PC-9 (cell line): ENCODE results near the gene PRKAG2. TPM values are rescaled to one million over a fixed set of nuclear protein-coding genes. Genes with fewer than 3 reads are reported as not detected.

ENCODE experiments used
- BruUV-seq: library from RNA; stranded (reverse); fragments of 400-500 nt; replicated peaks from 2 replicates; lab custom pipeline; 2021; lab: Mats Ljungman, UMichigan
- CTCF ChIA-PET: fragments of 300-600 bp; sonication (Branson Sonifier 250); formaldehyde crosslinking; loops from one replicate; lab custom pipeline; 2022; ENCODE audit warnings: antibody characterized with exemption; lab: Charles Lee
- POLR2A ChIA-PET: fragments of 300-600 bp; sonication (Branson Sonifier 250); formaldehyde crosslinking; loops from one replicate; lab custom pipeline; 2022; ENCODE audit warnings: antibody characterized with exemption; ENCODE audit not compliant: unreplicated experiment; lab: Charles Lee
- DNase-seq, 2 experiments: peaks; one replicate each; pipeline versions ENCODE4 v3.0.0 to v3.0.0-alpha.2; 2015 to 2022; ENCODE audit warnings: mixed read lengths in 1 of 2
- H2AFZ ChIP-seq: fragments of 200-600 bp; sonication (generic); 2 replicates; pipeline ENCODE4 v1.8.1; 2017; ENCODE audit warnings: antibody characterized with exemption
- H3F3A ChIP-seq: fragments of 200-600 bp; sonication (generic); 2 replicates; pipeline ENCODE4 v1.8.1; 2017; ENCODE audit warnings: antibody characterized with exemption, mild to moderate bottlenecking, low read depth; ENCODE audit not compliant: insufficient read depth
- H3K27ac ChIP-seq: fragments of 200-600 bp; sonication (generic); 2 replicates; pipeline ENCODE4 v1.6.1; 2016; ENCODE audit warnings: mixed run types
- H3K27me3 ChIP-seq: fragments of 200-600 bp; sonication (generic); 2 replicates; pipeline ENCODE4 v1.6.1; 2016; ENCODE audit warnings: low read depth, mixed run types; ENCODE audit not compliant: insufficient read depth
- H3K36me3 ChIP-seq: fragments of 200-600 bp; sonication (generic); 2 replicates; pipeline ENCODE4 v1.6.1; 2016; ENCODE audit warnings: low read depth, mixed run types
- H3K4me1 ChIP-seq: fragments of 200-600 bp; sonication (generic); replicated peaks from 2 replicates; pipeline ENCODE4 v1.6.1; 2016; ENCODE audit warnings: mixed run types; ENCODE audit not compliant: insufficient read depth
- H3K4me2 ChIP-seq: fragments of 200-600 bp; sonication (generic); 2 replicates; pipeline ENCODE4 v1.6.1; 2017; ENCODE audit warnings: mixed run types
- H3K4me3 ChIP-seq: fragments of 200-600 bp; sonication (generic); 2 replicates; pipeline ENCODE4 v1.6.1; 2016; ENCODE audit warnings: mixed run types
- H3K79me2 ChIP-seq: fragments of 200-600 bp; sonication (generic); 2 replicates; pipeline ENCODE4 v1.6.1; 2017; ENCODE audit warnings: low read depth, mixed run types
- H3K9me2 ChIP-seq: fragments of 200-600 bp; sonication (generic); 2 replicates; pipeline ENCODE4 v1.8.1; 2017; ENCODE audit warnings: mild to moderate bottlenecking; ENCODE audit not compliant: insufficient read depth
- H3K9me3 ChIP-seq: fragments of 200-600 bp; sonication (generic); 2 replicates; pipeline ENCODE4 v1.8.1; 2016; ENCODE audit warnings: low read depth; ENCODE audit not compliant: insufficient read depth
- H4K20me1 ChIP-seq: fragments of 200-600 bp; sonication (generic); 2 replicates; pipeline ENCODE4 v1.8.1; 2017; ENCODE audit not compliant: insufficient read depth
- CTCF ChIP-seq: fragments of 200-600 bp; sonication (generic); conservative IDR thresholded peaks from 2 replicates; pipeline ENCODE4 v1.6.1; 2017; ENCODE audit warnings: mixed run types, antibody characterized with exemption, mild to moderate bottlenecking, moderate library complexity
- EZH2 ChIP-seq: fragments of 200-600 bp; sonication (generic); IDR thresholded peaks from 2 replicates; pipeline ENCODE4 v1.8.0; 2017; ENCODE audit warnings: antibody characterized with exemption, low read depth
- intact Hi-C: fragments of 100-400 bp; cut with micrococcal nuclease; formaldehyde crosslinking; loops from one replicate; pipeline ENCODE4 v1.10.0; 2022; ENCODE audit not compliant: unreplicated experiment
- total RNA-seq: library from RNA; stranded (reverse); gene quantifications from 2 replicates; pipeline ENCODE4 v1.2.3, GENCODE V29; 2021

Gene PRKAG2
- total RNA-seq, 1 experiment from 2014 or later, result 37.3 TPM

- BruUV-seq, result no TSS peak
- Histone ChIP-seq H3K27ac (no peak overlapping the region), H3K4me1 (0 out of 2 replicates have a peak, but pooled peaks cover 4% of the 10 kb centered on the region), H3K27me3 (no peaks in the 10 kb centered on the region), H3K4me2 (no peak overlapping the region), H4K20me1 (no peaks in the 10 kb centered on the region), H2AFZ (no peak overlapping the region), H3K4me3 (no peak overlapping the region), H3F3A (no peaks in the 10 kb centered on the region), H3K36me3 (no peaks in the 10 kb centered on the region), H3K9me2 (no peaks in the 10 kb centered on the region), H3K79me2 (no peaks in the 10 kb centered on the region), H3K9me3 (peaks cover 22% of the 10 kb centered on the region; the same call in 1 of the 2 replicates)
- ChIA-PET CTCF (no interaction called here), POLR2A (no interaction called here)
- TF ChIP-seq EZH2 (no peak), CTCF (no peak)
- intact Hi-C loops, result no loop called here
- DNase-seq, result no peak
Measured at GRCh38 chr7:151644554-151644953, 232.4 kb downstream of the PRKAG2 start.

GRCh38 chr7:151642746-151643145, 234.2 kb downstream of the PRKAG2 start:
- peaks cover 22% of the 10 kb centered on the region; the same call in 1 of the 2 replicates for H3K9me3 ChIP-seq
- H3K4me3 ChIP-seq, result no peak overlapping the region
- H4K20me1 ChIP-seq, result no peaks in the 10 kb centered on the region
- no peaks in the 10 kb centered on the region for H3F3A ChIP-seq
- no peaks in the 10 kb centered on the region for H3K9me2 ChIP-seq
- DNase-seq, result no peak
- intact Hi-C loops, result no loop called here
- CTCF ChIA-PET, result interaction anchor here (0.7 kb wide), 1 partner anchor 10 kb away, joined by 4 read pairs; no protein-coding TSS in a partner anchor
- H3K27me3 ChIP-seq, result no peaks in the 10 kb centered on the region
- POLR2A ChIA-PET, result interaction anchor here (0.6 kb wide), 1 partner anchor 80 kb away, joined by 4 read pairs; no protein-coding TSS in a partner anchor
- no peak overlapping the region for H3K27ac ChIP-seq
- BruUV-seq, result no TSS peak
- no peak overlapping the region for H3K4me2 ChIP-seq
- no peaks in the 10 kb centered on the region for H3K36me3 ChIP-seq
- H3K4me1 ChIP-seq, result 0 out of 2 replicates have a peak, but pooled peaks cover 4% of the 10 kb centered on the region
- H3K79me2 ChIP-seq, result no peaks in the 10 kb centered on the region
- TF ChIP-seq EZH2, result no peak
- no peak for TF ChIP-seq CTCF
- no peak overlapping the region for H2AFZ ChIP-seq

DNA sequence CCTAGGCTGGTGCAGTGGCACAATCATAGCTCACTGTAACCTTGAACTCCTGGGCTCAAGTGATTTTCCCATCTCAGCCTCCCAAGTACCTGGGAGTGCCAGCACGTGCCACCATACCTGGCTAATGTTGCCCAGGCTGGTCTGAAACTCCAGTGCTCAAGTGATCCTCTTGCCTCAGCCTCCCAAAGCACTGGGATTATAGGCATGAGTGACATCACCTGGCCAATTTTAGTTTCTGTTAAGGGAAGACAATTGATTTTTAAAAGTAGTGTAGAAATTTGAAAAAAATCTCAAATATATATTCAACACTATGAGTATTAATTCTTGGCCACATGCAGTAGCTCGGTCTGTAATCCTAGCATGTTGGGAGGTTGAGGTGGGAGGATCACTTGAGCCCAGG, 235.3 kb downstream of the PRKAG2 start:
- no peak overlapping the region for H3K4me2 ChIP-seq
- H3F3A ChIP-seq, result no peaks in the 10 kb centered on the region
- no peaks in the 10 kb centered on the region for H3K36me3 ChIP-seq
- peaks cover 22% of the 10 kb centered on the region; the same call in 1 of the 2 replicates for H3K9me3 ChIP-seq
- H3K27ac ChIP-seq, result no peak overlapping the region
- H3K4me1 ChIP-seq, result 0 out of 2 replicates have a peak, but pooled peaks cover 4% of the 10 kb centered on the region
- CTCF ChIA-PET, result no interaction called here
- no peaks in the 10 kb centered on the region for H3K27me3 ChIP-seq
- no TSS peak for BruUV-seq
- POLR2A ChIA-PET, result interaction anchor here (0.7 kb wide), 1 partner anchor 89 kb away, joined by 5 read pairs; no protein-coding TSS in a partner anchor
- intact Hi-C loops, result no loop called here
- no peaks in the 10 kb centered on the region for H3K9me2 ChIP-seq
- TF ChIP-seq EZH2 (no peak), CTCF (no peak)
- H2AFZ ChIP-seq, result no peak overlapping the region
- no peak for DNase-seq
- H3K79me2 ChIP-seq, result no peaks in the 10 kb centered on the region
- no peak overlapping the region for H3K4me3 ChIP-seq
- H4K20me1 ChIP-seq, result no peaks in the 10 kb centered on the region
